Right lobe of liver (tissue), 6 donors: ENCODE results near the gene CCDC38. TPM values are rescaled to one million over a fixed set of nuclear protein-coding genes. Genes with fewer than 3 reads are reported as not detected.

ENCODE experiments used
- ATAC-seq, 4 donors: fragments of 200-7000 bp; cut with Tn5 transposase; one replicate each; pipeline ENCODE4 v1.9.1; 2020; ENCODE audit warnings: mild to moderate bottlenecking in 4 of 4, moderate library complexity in 4 of 4
- DNase-seq, 3 donors: peaks; one replicate each; pipeline ENCODE4 v3.0.0-alpha.2; 2020
- H3K27ac ChIP-seq, 3 donors: fragments of 200-600 bp; one replicate each; pipeline ENCODE4 v1.8.0; 2022
- H3K27me3 ChIP-seq, 2 donors: fragments of 200-600 bp; one replicate each; pipeline ENCODE4 v1.8.0; 2022
- H3K36me3 ChIP-seq, 4 donors: fragments of 200-600 bp; sonication (generic) in 1 of 4; one replicate each; pipeline versions ENCODE4 v1.5.1 to v1.8.0; 2017 to 2022; ENCODE audit warnings: control low read depth in 1 of 4
- H3K4me1 ChIP-seq, 4 donors: fragments of 200-600 bp; sonication (generic) in 1 of 4; one replicate each; pipeline versions ENCODE4 v1.5.1 to v1.8.0; 2017 to 2022; ENCODE audit warnings: control low read depth in 1 of 4
- H3K4me3 ChIP-seq, 3 donors: fragments of 200-600 bp; one replicate each; pipeline ENCODE4 v1.8.0; 2022
- H3K9me3 ChIP-seq, 4 donors: fragments of 200-600 bp; sonication (generic) in 1 of 4; one replicate each; pipeline versions ENCODE4 v1.5.1 to v1.8.0; 2017 to 2022; ENCODE audit warnings: control low read depth in 1 of 4
- POLR2A ChIP-seq: fragments of 450-650 bp; IDR thresholded peaks from one replicate; pipeline ENCODE4 v1.6.1; 2017; ENCODE audit warnings: antibody characterized with exemption, mild to moderate bottlenecking
- WGBS: methylation state at CpG from one replicate; pipeline ENCODE4 v1.1.6; 2018; ENCODE audit warnings: low coverage, low lambda C conversion rate; ENCODE audit not compliant: insufficient coverage; ENCODE audit errors: missing lambda C conversion rate; 5-methylcytosine and 5-hydroxymethylcytosine counted together
- intact Hi-C, 2 donors: fragments of 100-400 bp; cut with DNase I; formaldehyde crosslinking; loops; one replicate each; pipeline versions ENCODE4 v1.11.2 to v1.14.1; 2022
- total RNA-seq, 6 experiments: library from RNA; depleted of rRNA in 2 of 6; stranded (reverse); fragments of >200 nt in 2 of 6; fragmentation: NEBNext Ultra II Directional in 3 of 6; extraction: Animal tissue kit (Norgen Biotek cat#: 25700) in 3 of 6; gene quantifications; one replicate each; pipeline versions ENCODE4 v1.1.0 to v1.2.4, GENCODE V29; 2016 to 2023
- TF ChIP-seq, protein P1 (sequence below), 4 donors: fragments of 200-600 bp in 3 of 4; fragments of 450-650 bp in 1 of 4; IDR thresholded peaks; one replicate each; pipeline versions ENCODE4 v1.5.1 to v1.8.0; 2016 to 2022; ENCODE audit warnings: antibody characterized with exemption in 4 of 4, mild to moderate bottlenecking in 2 of 4
- donor health status: DM: no; HTN: yes; CAD: no.
- donor health status: DM: no; HTN: no; CAD: no.
- donor health status: DM: no; HTN: no; CAD: no.
- donor health status: DM: no; HTN: yes; CAD: no.
- donor health status: DM: no; HTN: yes; CAD: no.

CCDC38 gene
- total RNA-seq, 6 experiments from 2014 or later = 0.19 to 1.8 (median 0.89) TPM

DNA sequence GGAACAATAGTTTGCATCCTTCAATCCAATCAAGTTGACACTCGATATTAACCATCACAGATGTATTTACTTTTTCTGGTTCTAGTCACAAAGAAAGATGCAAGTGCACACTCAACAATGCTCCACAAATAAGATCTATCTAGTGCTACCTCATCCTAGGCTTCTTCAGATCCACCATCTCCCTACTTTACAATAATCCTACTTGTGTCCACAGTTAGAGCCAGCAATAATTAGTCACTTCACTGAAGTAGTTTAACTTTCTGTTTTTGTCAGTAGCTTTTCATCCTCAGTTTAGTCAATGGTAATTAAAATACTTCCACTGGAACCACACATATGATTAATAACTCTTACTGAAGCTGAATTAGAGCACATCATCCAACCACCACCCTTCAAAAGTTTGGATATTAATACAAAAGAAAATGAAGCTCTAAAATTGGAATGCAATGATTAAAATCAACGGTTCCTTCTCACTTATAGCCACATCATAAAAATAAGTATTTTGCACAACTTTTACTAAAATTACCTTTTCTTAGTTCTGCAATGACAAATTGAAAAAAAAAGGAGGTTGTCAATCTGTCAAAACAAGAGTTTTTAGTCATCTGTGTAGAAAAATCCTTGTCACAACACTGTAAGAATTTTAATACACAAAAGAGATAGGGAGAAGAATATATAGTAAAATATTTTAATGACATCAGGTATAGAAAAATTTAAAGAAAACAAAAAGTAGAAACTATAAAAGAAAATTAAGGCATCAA, 111.9 kb downstream of the CCDC38 start:
- no peaks in the 10 kb centered on the region for H3K9me3 ChIP-seq
- WGBS = 68% methylated on average over 2 of the region's 2 CpGs
- TF ChIP-seq, protein P1, sequence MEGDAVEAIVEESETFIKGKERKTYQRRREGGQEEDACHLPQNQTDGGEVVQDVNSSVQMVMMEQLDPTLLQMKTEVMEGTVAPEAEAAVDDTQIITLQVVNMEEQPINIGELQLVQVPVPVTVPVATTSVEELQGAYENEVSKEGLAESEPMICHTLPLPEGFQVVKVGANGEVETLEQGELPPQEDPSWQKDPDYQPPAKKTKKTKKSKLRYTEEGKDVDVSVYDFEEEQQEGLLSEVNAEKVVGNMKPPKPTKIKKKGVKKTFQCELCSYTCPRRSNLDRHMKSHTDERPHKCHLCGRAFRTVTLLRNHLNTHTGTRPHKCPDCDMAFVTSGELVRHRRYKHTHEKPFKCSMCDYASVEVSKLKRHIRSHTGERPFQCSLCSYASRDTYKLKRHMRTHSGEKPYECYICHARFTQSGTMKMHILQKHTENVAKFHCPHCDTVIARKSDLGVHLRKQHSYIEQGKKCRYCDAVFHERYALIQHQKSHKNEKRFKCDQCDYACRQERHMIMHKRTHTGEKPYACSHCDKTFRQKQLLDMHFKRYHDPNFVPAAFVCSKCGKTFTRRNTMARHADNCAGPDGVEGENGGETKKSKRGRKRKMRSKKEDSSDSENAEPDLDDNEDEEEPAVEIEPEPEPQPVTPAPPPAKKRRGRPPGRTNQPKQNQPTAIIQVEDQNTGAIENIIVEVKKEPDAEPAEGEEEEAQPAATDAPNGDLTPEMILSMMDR (IDR thresholded peaks at IDR 0.05) = no peak
- no peak for TF ChIP-seq POLR2A
- peak in 1 of 4 donors; percentile 13 for ATAC-seq
- no peak for DNase-seq
- H3K27me3 ChIP-seq = no peaks in the 10 kb centered on the region
- intact Hi-C loops = no loop called here
- peaks cover 0 to 15% (median 6%) of the 10 kb centered on the region in 4 donors for H3K4me1 ChIP-seq
- no peaks in the 10 kb centered on the region for H3K36me3 ChIP-seq
- H3K27ac ChIP-seq = peak overlapping the region in 1 of 3 donors; percentile 63
- no peak overlapping the region for H3K4me3 ChIP-seq

- DNase-seq = no peak
- Histone ChIP-seq H3K27ac (peak overlapping the region; percentile 24 to 71 (median 63)), H3K36me3 (no peaks in the 10 kb centered on the region), H3K4me3 (no peak overlapping the region), H3K9me3 (no peaks in the 10 kb centered on the region), H3K4me1 (peaks cover 0 to 15% (median 6%) of the 10 kb centered on the region in 4 donors), H3K27me3 (no peaks in the 10 kb centered on the region)
- intact Hi-C loops = no loop called here
- TF ChIP-seq, protein P1 (IDR thresholded peaks at IDR 0.05) = no peak
- TF ChIP-seq POLR2A = no peak
- peak; percentile 76 to 96 (median 89) for ATAC-seq
These were observed 113.0 kb downstream of the CCDC38 start for GRCh38 chr12:95829395-95829794.

GRCh38 chr12:95820096-95820703, 122.2 kb downstream of the CCDC38 start:
- TF ChIP-seq POLR2A = no peak
- TF ChIP-seq, protein P1 (IDR thresholded peaks at IDR 0.05) = peak; percentile 57 to 80 (median 68)
- intact Hi-C loops = no loop called here
- Histone ChIP-seq H3K27me3 (no peaks in the 10 kb centered on the region), H3K4me3 (no peak overlapping the region), H3K27ac (no peak overlapping the region), H3K4me1 (no peaks in the 10 kb centered on the region), H3K36me3 (no peaks in the 10 kb centered on the region), H3K9me3 (no peaks in the 10 kb centered on the region)
- ATAC-seq = peak; percentile 85 to 93 (median 92)
- WGBS = 0% methylated on average over 1 of the region's 1 CpG
- peak in 1 of 3 donors; percentile 65 for DNase-seq

Other genes starting within 250 kb of the CCDC38 start
- gene NTN4, start 151.8 kb downstream of the CCDC38 start, total RNA-seq = 10 to 100 TPM; 14.7 to 28.7 (median 18.9) TPM
- 10 to 100 TPM in 3 of 6 experiments, 1 to 10 TPM in 3; 5.8 to 10.4 (median 8.5) TPM for gene SNRPF, start 83.7 kb downstream of the CCDC38 start, total RNA-seq
- 10 to 100 TPM; 41.4 to 97.8 (median 69.1) TPM for gene AMDHD1, start 717 bp upstream of the CCDC38 start, total RNA-seq
- gene HAL, start 53.7 kb upstream of the CCDC38 start, total RNA-seq = 100 to 1,000 TPM in 5 of 6 experiments, 10 to 100 TPM in 1; 95.8 to 190 (median 174) TPM
- gene LTA4H, start 93.0 kb upstream of the CCDC38 start, total RNA-seq = 10 to 100 TPM; 19.0 to 32.5 (median 27.1) TPM